MM.1S (cell line): ENCODE data around the gene CHD2.
A peak's percentile ranks its signal among the peaks of the same experiment; 100 is the strongest.

Experiments used
- DNase-seq: peaks from one replicate; pipeline ENCODE4 v3.0.0-alpha.2; 2015
- H2AFZ ChIP-seq: fragments of 300-600 bp; sonication (generic); 2 replicates; pipeline ENCODE4 v1.6.0; 2016; ENCODE audit warnings: antibody characterized with exemption, low read length
- H3F3A ChIP-seq: fragments of 300-600 bp; sonication (generic); 2 replicates; pipeline ENCODE4 v1.6.1; 2016; ENCODE audit warnings: mild to moderate bottlenecking, antibody characterized with exemption, low read length, moderate library complexity, mixed read lengths; ENCODE audit not compliant: insufficient read depth
- H3K27ac ChIP-seq: fragments of 300-600 bp; sonication (generic); 2 replicates; pipeline ENCODE4 v1.5.1; 2016; ENCODE audit warnings: mild to moderate bottlenecking, low read length
- H3K27me3 ChIP-seq: fragments of 300-600 bp; sonication (generic); replicated peaks from 2 replicates; pipeline ENCODE4 v1.6.0; 2016; ENCODE audit warnings: low read length; ENCODE audit not compliant: insufficient read depth
- H3K36me3 ChIP-seq: fragments of 300-600 bp; sonication (generic); replicated peaks from 2 replicates; pipeline ENCODE4 v1.6.1; 2016; ENCODE audit warnings: mild to moderate bottlenecking, low read length, mixed read lengths; ENCODE audit not compliant: insufficient read depth
- H3K4me1 ChIP-seq: fragments of 300-600 bp; sonication (generic); 2 replicates; pipeline ENCODE4 v1.6.1; 2016; ENCODE audit warnings: low read length, mixed read lengths
- H3K4me2 ChIP-seq: fragments of 300-600 bp; sonication (generic); 2 replicates; pipeline ENCODE4 v1.6.0; 2016; ENCODE audit warnings: low read depth, low read length
- H3K4me3 ChIP-seq: fragments of 300-600 bp; sonication (generic); 2 replicates; pipeline ENCODE4 v1.5.1; 2016; ENCODE audit warnings: low read length, mixed read lengths
- H3K79me2 ChIP-seq: fragments of 300-600 bp; sonication (generic); 2 replicates; pipeline ENCODE4 v1.6.1; 2016; ENCODE audit warnings: mixed run types, low read length, mixed read lengths
- H3K9ac ChIP-seq: fragments of 300-600 bp; sonication (generic); 2 replicates; pipeline ENCODE4 v1.6.1; 2016; ENCODE audit warnings: low read length, mixed read lengths
- H3K9me2 ChIP-seq: fragments of 300-600 bp; sonication (generic); replicated peaks from 2 replicates; pipeline ENCODE4 v1.6.1; 2016; ENCODE audit warnings: mild to moderate bottlenecking, low read length, mixed read lengths; ENCODE audit not compliant: insufficient read depth
- H3K9me3 ChIP-seq: fragments of 300-600 bp; sonication (generic); replicated peaks from 2 replicates; pipeline ENCODE4 v1.6.1; 2016; ENCODE audit warnings: mild to moderate bottlenecking, low read length, mixed read lengths; ENCODE audit not compliant: insufficient read depth
- H4K20me1 ChIP-seq: fragments of 300-600 bp; sonication (generic); 2 replicates; pipeline ENCODE4 v1.6.1; 2016; ENCODE audit warnings: mild to moderate bottlenecking, low read length, moderate library complexity, mixed read lengths; ENCODE audit not compliant: insufficient read depth
- EZH2 ChIP-seq: fragments of 300-600 bp; sonication (generic); optimal IDR thresholded peaks from 2 replicates; pipeline ENCODE3; 2017; ENCODE audit warnings: low read depth, mild to moderate bottlenecking, antibody characterized with exemption, low read length, mixed read lengths
- EZH2phosphoT487 ChIP-seq: fragments of 300-600 bp; sonication (generic); IDR thresholded peaks from 2 replicates; pipeline ENCODE4 v1.6.1; 2018; ENCODE audit warnings: antibody characterized with exemption, low read length
- TF ChIP-seq, protein P1 (sequence below): fragments of 300-600 bp; sonication (generic); IDR thresholded peaks from 2 replicates; pipeline ENCODE4 v1.5.1; 2016; ENCODE audit warnings: antibody characterized with exemption, low read length, mixed read lengths

Gene CHD2

DNA sequence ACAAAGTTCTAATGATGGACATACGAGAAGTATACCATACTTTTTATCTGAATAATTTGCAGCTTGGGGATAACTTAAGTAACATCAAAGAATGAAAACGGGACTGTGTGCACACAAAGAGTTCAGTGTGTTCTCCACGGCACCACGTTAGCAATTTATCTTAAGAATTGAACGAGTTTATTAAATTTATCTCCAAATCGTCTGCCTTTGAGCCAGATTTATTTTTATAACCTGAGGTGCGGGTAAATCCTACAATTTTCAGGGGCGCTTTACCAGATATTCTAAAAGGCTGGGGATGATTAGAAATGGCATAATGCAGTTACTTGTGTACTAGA is 3.5 kb downstream of the CHD2 start:
- Histone ChIP-seq H3K27me3 (no peaks in the 10 kb centered on the region), H4K20me1 (no peaks in the 10 kb centered on the region), H3K4me1 (peaks cover 41% of the 10 kb centered on the region), H3K27ac (peak overlapping the region; percentile 97), H3K79me2 (peaks cover 98% of the 10 kb centered on the region), H3K9ac (peak overlapping the region; percentile 88), H2AFZ (no peak overlapping the region), H3F3A (peaks cover 51% of the 10 kb centered on the region), H3K9me3 (no peaks in the 10 kb centered on the region), H3K4me2 (peak overlapping the region; percentile 82), H3K4me3 (peak overlapping the region; percentile 64), H3K36me3 (no peaks in the 10 kb centered on the region; the same call in 1 of the 2 replicates), H3K9me2 (no peaks in the 10 kb centered on the region)
- TF ChIP-seq EZH2 (no peak), EZH2phosphoT487 (no peak)
- TF ChIP-seq, protein P1, sequence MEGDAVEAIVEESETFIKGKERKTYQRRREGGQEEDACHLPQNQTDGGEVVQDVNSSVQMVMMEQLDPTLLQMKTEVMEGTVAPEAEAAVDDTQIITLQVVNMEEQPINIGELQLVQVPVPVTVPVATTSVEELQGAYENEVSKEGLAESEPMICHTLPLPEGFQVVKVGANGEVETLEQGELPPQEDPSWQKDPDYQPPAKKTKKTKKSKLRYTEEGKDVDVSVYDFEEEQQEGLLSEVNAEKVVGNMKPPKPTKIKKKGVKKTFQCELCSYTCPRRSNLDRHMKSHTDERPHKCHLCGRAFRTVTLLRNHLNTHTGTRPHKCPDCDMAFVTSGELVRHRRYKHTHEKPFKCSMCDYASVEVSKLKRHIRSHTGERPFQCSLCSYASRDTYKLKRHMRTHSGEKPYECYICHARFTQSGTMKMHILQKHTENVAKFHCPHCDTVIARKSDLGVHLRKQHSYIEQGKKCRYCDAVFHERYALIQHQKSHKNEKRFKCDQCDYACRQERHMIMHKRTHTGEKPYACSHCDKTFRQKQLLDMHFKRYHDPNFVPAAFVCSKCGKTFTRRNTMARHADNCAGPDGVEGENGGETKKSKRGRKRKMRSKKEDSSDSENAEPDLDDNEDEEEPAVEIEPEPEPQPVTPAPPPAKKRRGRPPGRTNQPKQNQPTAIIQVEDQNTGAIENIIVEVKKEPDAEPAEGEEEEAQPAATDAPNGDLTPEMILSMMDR: no peak
- peak; percentile 22 for DNase-seq

- no peak for TF ChIP-seq EZH2
- TF ChIP-seq, protein P1: no peak
- no peak for TF ChIP-seq EZH2phosphoT487
Measured at GRCh38 chr15:92903966-92904721, 4.0 kb downstream of the CHD2 start.

GRCh38 chr15:92904722-92905571 is 4.8 kb downstream of the CHD2 start:
- peaks cover 39% of the 10 kb centered on the region for H3K4me1 ChIP-seq
- H3K4me3 ChIP-seq: peak overlapping the region; percentile 67
- no peaks in the 10 kb centered on the region for H4K20me1 ChIP-seq
- peaks cover 38% of the 10 kb centered on the region for H3F3A ChIP-seq
- H3K9me2 ChIP-seq: no peaks in the 10 kb centered on the region
- H3K27me3 ChIP-seq: no peaks in the 10 kb centered on the region
- no peaks in the 10 kb centered on the region; the same call in 1 of the 2 replicates for H3K36me3 ChIP-seq
- peaks cover 97% of the 10 kb centered on the region for H3K79me2 ChIP-seq
- peak overlapping the region; percentile 80 for H3K9ac ChIP-seq
- H3K4me2 ChIP-seq: peak overlapping the region; percentile 87
- H3K9me3 ChIP-seq: no peaks in the 10 kb centered on the region
- H3K27ac ChIP-seq: peak overlapping the region; percentile 97
- TF ChIP-seq EZH2phosphoT487 (no peak), EZH2 (no peak)
- TF ChIP-seq, protein P1: no peak
- peak; percentile 35 for DNase-seq
- H2AFZ ChIP-seq: peak overlapping the region; percentile 20

More at GRCh38 chr15:92903966-92904721, 4.0 kb downstream of the CHD2 start:
- DNase-seq: peak; percentile 99
- Histone ChIP-seq H3K9me3 (no peaks in the 10 kb centered on the region), H3K9me2 (no peaks in the 10 kb centered on the region), H3K79me2 (peaks cover 98% of the 10 kb centered on the region), H3K9ac (peak overlapping the region; percentile 88), H3K27ac (peak overlapping the region; percentile 97), H3K36me3 (no peaks in the 10 kb centered on the region; the same call in 1 of the 2 replicates), H3K4me3 (peak overlapping the region; percentile 67), H4K20me1 (no peaks in the 10 kb centered on the region), H3F3A (peaks cover 46% of the 10 kb centered on the region), H3K4me1 (peaks cover 39% of the 10 kb centered on the region), H2AFZ (peak overlapping the region; percentile 20), H3K4me2 (peak overlapping the region; percentile 87), H3K27me3 (no peaks in the 10 kb centered on the region)
